SU-DHL-6 (cell line): ENCODE measurements around the gene CNKSR3.

Source experiments
- H2AFZ ChIP-seq: fragments of 200-600 bp; sonication (generic); 2 replicates; pipeline ENCODE4 v1.6.1; 2014; ENCODE audit warnings: low read depth, mild to moderate bottlenecking, moderate library complexity, mixed read lengths, antibody characterized with exemption, low read length; ENCODE audit not compliant: severe bottlenecking
- H3F3A ChIP-seq: fragments of 200-600 bp; shearing (Covaris generic); 2 replicates; pipeline ENCODE4 v1.6.0; 2016; ENCODE audit warnings: antibody characterized with exemption, mild to moderate bottlenecking; ENCODE audit not compliant: insufficient read depth
- H3K27ac ChIP-seq: fragments of 200-600 bp; sonication (generic); 2 replicates; pipeline ENCODE4 v1.5.1; 2016; ENCODE audit warnings: low read depth, mild to moderate bottlenecking, low read length, moderate library complexity, mixed read lengths
- H3K27me3 ChIP-seq: fragments of 200-600 bp; sonication (generic), shearing (Covaris generic); 2 replicates; pipeline ENCODE4 v1.6.0; 2014; ENCODE audit warnings: mild to moderate bottlenecking, low read length
- H3K36me3 ChIP-seq: fragments of 200-600 bp; sonication (generic); 2 replicates; pipeline ENCODE4 v1.6.1; 2014; ENCODE audit warnings: mild to moderate bottlenecking, low read length, mixed read lengths
- H3K4me2 ChIP-seq: fragments of 300-600, 200-600 bp; shearing (Covaris generic), sonication (generic); 2 replicates; pipeline ENCODE4 v1.6.0; 2014; ENCODE audit warnings: low read length, low read depth, mild to moderate bottlenecking; ENCODE audit not compliant: poor library complexity, severe bottlenecking
- H3K4me3 ChIP-seq: fragments of 200-600 bp; sonication (generic); 2 replicates; pipeline ENCODE4 v1.5.1; 2014; ENCODE audit warnings: antibody characterized with exemption, low read length, mild to moderate bottlenecking, mixed read lengths; ENCODE audit not compliant: insufficient read depth, poor library complexity, severe bottlenecking
- H3K79me2 ChIP-seq: fragments of 200-600 bp; sonication (generic); 2 replicates; pipeline ENCODE4 v1.6.1; 2014; ENCODE audit warnings: mild to moderate bottlenecking, low read length, moderate library complexity; ENCODE audit not compliant: insufficient read depth
- H3K9ac ChIP-seq: fragments of 200-600 bp; sonication (generic); 2 replicates; pipeline ENCODE4 v1.7.0; 2014; ENCODE audit warnings: mild to moderate bottlenecking, low read length
- H3K9me2 ChIP-seq: fragments of 200-600 bp; sonication (generic); replicated peaks from 2 replicates; pipeline ENCODE4 v1.6.1; 2014; ENCODE audit warnings: low read length; ENCODE audit not compliant: insufficient read depth
- H3K9me3 ChIP-seq: fragments of 200-600 bp; sonication (generic); 2 replicates; pipeline ENCODE4 v1.6.1; 2014; ENCODE audit warnings: low read length, mixed read lengths; ENCODE audit not compliant: insufficient read depth
- H4K20me1 ChIP-seq: fragments of 200-600 bp; sonication (generic); 2 replicates; pipeline ENCODE4 v1.6.1; 2014; ENCODE audit warnings: low read depth, mild to moderate bottlenecking, antibody characterized with exemption, low read length, moderate library complexity, mixed read lengths
- EZH2phosphoT487 ChIP-seq: fragments of 200-600 bp; sonication (generic), shearing (Covaris generic); conservative IDR thresholded peaks from 2 replicates; pipeline ENCODE4 v1.6.1; 2018; ENCODE audit warnings: mild to moderate bottlenecking, antibody characterized with exemption, low read length, moderate library complexity, mixed read lengths
- TF ChIP-seq, protein P1 (sequence below): fragments of 200-600 bp; sonication (generic); IDR thresholded peaks from one replicate; pipeline ENCODE4 v1.5.1; 2017; ENCODE audit warnings: antibody characterized with exemption, mild to moderate bottlenecking, low read length, moderate library complexity; ENCODE audit not compliant: insufficient read depth, poor library complexity, severe bottlenecking

CNKSR3 gene

DNA sequence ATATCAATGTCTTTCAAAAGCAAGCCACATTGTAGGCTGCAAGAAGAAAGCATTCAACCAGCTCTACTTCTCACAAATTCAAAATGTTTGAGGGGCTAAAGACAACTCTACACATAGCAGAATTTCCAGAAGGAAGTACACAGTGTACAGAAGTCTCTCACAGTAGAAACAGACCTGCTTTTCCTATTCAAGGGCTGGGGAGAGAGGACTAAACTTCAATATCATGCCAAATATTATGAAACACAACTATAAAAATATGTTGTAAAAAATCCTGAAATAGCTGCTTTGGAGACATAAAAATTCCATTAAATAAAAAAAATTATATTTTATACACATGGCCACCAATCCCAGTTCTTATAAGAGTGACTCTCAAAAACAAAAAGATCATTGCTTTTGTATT is 83.0 kb downstream of the CNKSR3 start:
- no peaks in the 10 kb centered on the region for H3F3A ChIP-seq
- H3K27ac ChIP-seq, result no peak overlapping the region
- H3K27me3 ChIP-seq, result no peaks in the 10 kb centered on the region
- no peaks in the 10 kb centered on the region for H3K9me2 ChIP-seq
- H3K36me3 ChIP-seq, result no peaks in the 10 kb centered on the region
- H3K79me2 ChIP-seq, result no peaks in the 10 kb centered on the region
- no peaks in the 10 kb centered on the region for H3K9me3 ChIP-seq
- no peak overlapping the region for H3K4me2 ChIP-seq
- no peak overlapping the region for H2AFZ ChIP-seq
- no peak overlapping the region for H3K4me3 ChIP-seq
- TF ChIP-seq EZH2phosphoT487, result no peak
- TF ChIP-seq, protein P1, sequence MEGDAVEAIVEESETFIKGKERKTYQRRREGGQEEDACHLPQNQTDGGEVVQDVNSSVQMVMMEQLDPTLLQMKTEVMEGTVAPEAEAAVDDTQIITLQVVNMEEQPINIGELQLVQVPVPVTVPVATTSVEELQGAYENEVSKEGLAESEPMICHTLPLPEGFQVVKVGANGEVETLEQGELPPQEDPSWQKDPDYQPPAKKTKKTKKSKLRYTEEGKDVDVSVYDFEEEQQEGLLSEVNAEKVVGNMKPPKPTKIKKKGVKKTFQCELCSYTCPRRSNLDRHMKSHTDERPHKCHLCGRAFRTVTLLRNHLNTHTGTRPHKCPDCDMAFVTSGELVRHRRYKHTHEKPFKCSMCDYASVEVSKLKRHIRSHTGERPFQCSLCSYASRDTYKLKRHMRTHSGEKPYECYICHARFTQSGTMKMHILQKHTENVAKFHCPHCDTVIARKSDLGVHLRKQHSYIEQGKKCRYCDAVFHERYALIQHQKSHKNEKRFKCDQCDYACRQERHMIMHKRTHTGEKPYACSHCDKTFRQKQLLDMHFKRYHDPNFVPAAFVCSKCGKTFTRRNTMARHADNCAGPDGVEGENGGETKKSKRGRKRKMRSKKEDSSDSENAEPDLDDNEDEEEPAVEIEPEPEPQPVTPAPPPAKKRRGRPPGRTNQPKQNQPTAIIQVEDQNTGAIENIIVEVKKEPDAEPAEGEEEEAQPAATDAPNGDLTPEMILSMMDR, result no peak
- no peaks in the 10 kb centered on the region for H4K20me1 ChIP-seq
- H3K9ac ChIP-seq, result no peak overlapping the region

DNA sequence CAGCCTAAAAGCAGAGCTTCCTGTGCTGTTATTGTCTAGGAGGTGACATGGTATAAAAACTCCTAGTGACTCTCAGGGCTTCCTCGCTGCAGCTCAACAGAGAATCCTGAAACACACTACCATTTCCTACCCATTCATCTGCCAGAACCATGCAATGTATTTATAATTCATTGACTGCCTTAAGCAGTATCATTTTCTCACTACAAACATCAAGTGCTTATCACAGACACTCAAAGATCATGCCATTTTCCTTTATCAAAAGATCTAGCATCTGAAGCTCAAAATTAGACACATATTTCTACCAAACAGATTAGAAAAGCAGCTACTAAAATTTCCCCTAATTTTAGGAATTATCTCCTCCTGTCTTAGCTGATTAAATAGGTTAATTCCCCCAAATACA is 83.5 kb downstream of the CNKSR3 start:
- Histone ChIP-seq H3K27me3 (no peaks in the 10 kb centered on the region), H3K79me2 (no peaks in the 10 kb centered on the region), H4K20me1 (no peaks in the 10 kb centered on the region), H3K27ac (no peak overlapping the region), H3K9me3 (no peaks in the 10 kb centered on the region), H3K4me3 (no peak overlapping the region), H3K9ac (no peak overlapping the region), H3F3A (no peaks in the 10 kb centered on the region), H3K36me3 (no peaks in the 10 kb centered on the region), H3K4me2 (no peak overlapping the region), H2AFZ (no peak overlapping the region), H3K9me2 (no peaks in the 10 kb centered on the region)
- TF ChIP-seq, protein P1, result no peak
- no peak for TF ChIP-seq EZH2phosphoT487

DNA sequence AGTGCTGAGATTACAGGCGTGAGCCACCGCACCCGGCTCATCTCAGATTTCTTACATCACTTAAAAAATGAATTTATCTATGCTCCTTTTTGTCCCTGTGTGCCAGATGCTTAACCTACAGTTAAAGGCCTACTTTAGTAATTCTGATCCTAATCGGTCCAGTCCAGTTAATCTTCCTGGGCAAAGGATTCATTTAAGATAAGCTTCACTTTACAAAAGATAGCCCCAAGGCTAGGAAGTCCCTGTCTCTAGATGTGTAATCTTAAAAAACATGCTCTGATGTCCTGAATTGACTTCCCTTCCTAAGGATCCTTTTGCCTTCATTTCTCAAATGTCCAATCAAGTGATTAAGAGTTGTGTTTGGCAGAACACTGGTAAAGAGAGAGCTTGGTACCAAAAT is 85.5 kb downstream of the CNKSR3 start:
- Histone ChIP-seq H3K9me2 (no peaks in the 10 kb centered on the region), H3K27ac (no peak overlapping the region), H3K79me2 (no peaks in the 10 kb centered on the region), H3F3A (no peaks in the 10 kb centered on the region), H2AFZ (no peak overlapping the region), H3K36me3 (no peaks in the 10 kb centered on the region), H4K20me1 (no peaks in the 10 kb centered on the region), H3K27me3 (no peaks in the 10 kb centered on the region), H3K9ac (no peak overlapping the region), H3K4me2 (no peak overlapping the region), H3K4me3 (no peak overlapping the region), H3K9me3 (no peaks in the 10 kb centered on the region)
- no peak for TF ChIP-seq EZH2phosphoT487
- TF ChIP-seq, protein P1, result no peak
